Fibroblast of lung (primary cell): ENCODE data around the gene EIF4H. TPM values are rescaled to one million over a fixed set of nuclear protein-coding genes. Genes with fewer than 3 reads are reported as not detected.

Experiments used
- DNase-seq, 2 donors: peaks; one replicate each; pipeline versions ENCODE4 v3.0.0 to v3.0.0-alpha.2; 2010; ENCODE audit warnings: low read depth in 2 of 2
- H2AFZ ChIP-seq: 2 replicates; pipeline ENCODE4 v1.5.1; 2012; ENCODE audit warnings: low read length, control low read depth, inconsistent platforms
- H3K27ac ChIP-seq: 2 replicates; pipeline ENCODE4 v1.5.1; 2011; ENCODE audit warnings: low read length, control low read depth; ENCODE audit not compliant: insufficient read depth
- H3K27me3 ChIP-seq: 2 replicates; pipeline ENCODE4 v1.5.1; 2011; ENCODE audit warnings: mild to moderate bottlenecking, low read length; ENCODE audit not compliant: control insufficient read depth, insufficient read depth
- H3K36me3 ChIP-seq: 2 replicates; pipeline ENCODE4 v1.5.1; 2011; ENCODE audit warnings: low read length; ENCODE audit not compliant: control insufficient read depth, insufficient read depth
- H3K4me1 ChIP-seq: 2 replicates; pipeline ENCODE4 v1.5.1; 2011; ENCODE audit warnings: low read length; ENCODE audit not compliant: control insufficient read depth, insufficient read depth; ENCODE audit errors: extremely low read depth
- H3K4me2 ChIP-seq: 2 replicates; pipeline ENCODE4 v1.5.1; 2011; ENCODE audit warnings: low read length, control low read depth; ENCODE audit not compliant: insufficient read depth; ENCODE audit errors: extremely low read depth
- H3K4me3 ChIP-seq, 4 experiments: fragments of 200-600 bp in 1 of 4; sonication (generic) in 1 of 4; replicated peaks in 1 of 4; 2 replicates each; pipeline ENCODE4 v1.5.1; 2011 to 2016; ENCODE audit warnings: low read length in 4 of 4, low read depth in 3 of 4, mild to moderate bottlenecking in 3 of 4, control low read depth in 2 of 4, inconsistent platforms in 1 of 4, mixed read lengths in 1 of 4; ENCODE audit not compliant: insufficient read depth in 1 of 4; ENCODE audit errors: control extremely low read depth in 1 of 4
- H3K79me2 ChIP-seq: 2 replicates; pipeline ENCODE4 v1.5.1; 2012; ENCODE audit warnings: mild to moderate bottlenecking, low read length, inconsistent platforms; ENCODE audit not compliant: control insufficient read depth, insufficient read depth
- H3K9ac ChIP-seq: 2 replicates; pipeline ENCODE4 v1.5.1; 2011; ENCODE audit warnings: mild to moderate bottlenecking, low read length, control low read depth; ENCODE audit not compliant: insufficient read depth
- H3K9me3 ChIP-seq: 2 replicates; pipeline ENCODE4 v1.5.1; 2012; ENCODE audit warnings: low read depth, low read length; ENCODE audit not compliant: control insufficient read depth, insufficient read depth
- H4K20me1 ChIP-seq: 2 replicates; pipeline ENCODE4 v1.5.1; 2011; ENCODE audit warnings: low read length; ENCODE audit not compliant: control insufficient read depth, insufficient read depth; ENCODE audit errors: extremely low read depth
- EZH2 ChIP-seq: IDR thresholded peaks from 2 replicates; pipeline ENCODE4 v1.5.1; 2012; ENCODE audit warnings: low read length, control low read depth, mild to moderate bottlenecking; ENCODE audit errors: missing control alignments
- polyA plus RNA-seq, 2 donors: library from polyadenylated mRNA; depleted of rRNA in 1 of 2; stranded (reverse) in 1 of 2; unstranded in 1 of 2; fragments of >200 nt; gene quantifications; 2 replicates each; pipeline ENCODE4 v1.2.1, GENCODE V29; 2011 to 2012; ENCODE audit warnings: missing spikeins in 1 of 2
- total RNA-seq: library from RNA; depleted of rRNA; stranded (reverse); fragments of >200 nt; gene quantifications from 2 replicates; pipeline ENCODE4 v1.2.1, GENCODE V29; 2014
- TF ChIP-seq, protein P1 (sequence below), 2 donors: IDR thresholded peaks in 1 of 2; conservative IDR thresholded peaks in 1 of 2; 1 replicate in 1 of 2; 2 replicates in 1 of 2; pipeline ENCODE4 v1.5.1; 2011 to 2012; ENCODE audit warnings: low read length in 2 of 2, control low read depth in 1 of 2, inconsistent platforms in 1 of 2, low read depth in 1 of 2, mild to moderate bottlenecking in 1 of 2

EIF4H gene
- total and polyA plus RNA-seq, 2 donors (not counting 1 experiment from before 2014, with no cell fraction given), result 292 to 361 TPM

DNA sequence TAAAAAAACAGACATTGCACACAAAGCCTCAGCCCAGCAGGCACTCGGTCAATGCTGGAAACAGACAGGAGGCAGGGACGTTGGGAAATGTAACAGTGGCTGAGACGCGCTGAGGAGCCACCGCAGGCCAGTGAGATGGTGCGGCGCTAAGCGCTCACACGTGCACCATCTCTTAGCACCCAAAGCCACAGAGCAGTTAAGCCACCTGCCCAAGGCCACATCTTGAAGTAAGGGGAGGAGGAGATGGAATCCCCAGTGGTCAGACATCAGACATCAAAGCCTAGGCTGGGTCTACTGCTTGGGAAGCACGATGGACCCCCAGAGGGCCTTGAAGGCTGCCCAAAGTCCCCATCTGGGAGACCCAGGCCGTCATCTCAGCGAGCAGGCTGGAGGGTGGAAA lies 51.2 kb downstream of the EIF4H start:
- H3K4me1 ChIP-seq, result no peaks in the 10 kb centered on the region
- TF ChIP-seq, protein P1, sequence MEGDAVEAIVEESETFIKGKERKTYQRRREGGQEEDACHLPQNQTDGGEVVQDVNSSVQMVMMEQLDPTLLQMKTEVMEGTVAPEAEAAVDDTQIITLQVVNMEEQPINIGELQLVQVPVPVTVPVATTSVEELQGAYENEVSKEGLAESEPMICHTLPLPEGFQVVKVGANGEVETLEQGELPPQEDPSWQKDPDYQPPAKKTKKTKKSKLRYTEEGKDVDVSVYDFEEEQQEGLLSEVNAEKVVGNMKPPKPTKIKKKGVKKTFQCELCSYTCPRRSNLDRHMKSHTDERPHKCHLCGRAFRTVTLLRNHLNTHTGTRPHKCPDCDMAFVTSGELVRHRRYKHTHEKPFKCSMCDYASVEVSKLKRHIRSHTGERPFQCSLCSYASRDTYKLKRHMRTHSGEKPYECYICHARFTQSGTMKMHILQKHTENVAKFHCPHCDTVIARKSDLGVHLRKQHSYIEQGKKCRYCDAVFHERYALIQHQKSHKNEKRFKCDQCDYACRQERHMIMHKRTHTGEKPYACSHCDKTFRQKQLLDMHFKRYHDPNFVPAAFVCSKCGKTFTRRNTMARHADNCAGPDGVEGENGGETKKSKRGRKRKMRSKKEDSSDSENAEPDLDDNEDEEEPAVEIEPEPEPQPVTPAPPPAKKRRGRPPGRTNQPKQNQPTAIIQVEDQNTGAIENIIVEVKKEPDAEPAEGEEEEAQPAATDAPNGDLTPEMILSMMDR (conservative IDR thresholded peaks at IDR 0.05 in 1 of 2, IDR thresholded peaks at IDR 0.05 in 1 of 2; ENCODE audit: low read depth in 1 of 2, low read length in 2 of 2), result no peak
- no peak for TF ChIP-seq EZH2
- H3K4me3 ChIP-seq, result no peak overlapping the region
- no peak overlapping the region for H3K27ac ChIP-seq
- H3K27me3 ChIP-seq, result no peaks in the 10 kb centered on the region
- H3K79me2 ChIP-seq, result no peaks in the 10 kb centered on the region
- peaks cover 2% of the 10 kb centered on the region for H3K36me3 ChIP-seq
- H2AFZ ChIP-seq, result no peak overlapping the region
- DNase-seq, result no peak
- H4K20me1 ChIP-seq, result no peaks in the 10 kb centered on the region
- H3K4me2 ChIP-seq, result no peak overlapping the region
- H3K9ac ChIP-seq, result no peak overlapping the region
- H3K9me3 ChIP-seq, result no peaks in the 10 kb centered on the region

DNA sequence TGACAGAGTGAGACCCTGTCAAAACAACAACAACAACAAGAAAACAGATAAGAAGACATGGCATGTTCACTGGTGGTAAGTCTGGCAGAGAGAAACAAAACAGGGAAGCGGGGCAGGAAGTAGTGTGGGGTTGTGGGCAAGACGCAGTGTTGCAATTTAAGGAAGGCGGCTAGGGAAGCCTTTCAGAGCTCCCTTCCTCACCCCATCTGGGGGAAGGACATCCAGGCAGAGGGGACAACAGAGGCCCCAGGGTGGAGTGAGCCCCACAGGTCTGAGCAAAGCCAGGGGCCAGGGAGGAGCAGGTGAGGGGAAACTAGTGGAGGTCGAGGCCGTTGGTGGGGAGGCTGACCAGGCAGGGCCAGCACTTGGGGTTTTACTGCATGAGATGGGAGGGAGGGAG lies 52.5 kb downstream of the EIF4H start:
- Histone ChIP-seq H3K4me1 (no peaks in the 10 kb centered on the region), H3K79me2 (no peaks in the 10 kb centered on the region), H3K9ac (no peak overlapping the region), H3K36me3 (peaks cover 2% of the 10 kb centered on the region), H3K4me2 (no peak overlapping the region), H3K4me3 (no peak overlapping the region), H3K27me3 (no peaks in the 10 kb centered on the region), H4K20me1 (no peaks in the 10 kb centered on the region), H2AFZ (no peak overlapping the region), H3K27ac (no peak overlapping the region), H3K9me3 (no peaks in the 10 kb centered on the region)
- TF ChIP-seq, protein P1 (conservative IDR thresholded peaks at IDR 0.05 in 1 of 2, IDR thresholded peaks at IDR 0.05 in 1 of 2; ENCODE audit: low read depth in 1 of 2, low read length in 2 of 2), result no peak
- TF ChIP-seq EZH2, result no peak
- DNase-seq, result no peak

DNA sequence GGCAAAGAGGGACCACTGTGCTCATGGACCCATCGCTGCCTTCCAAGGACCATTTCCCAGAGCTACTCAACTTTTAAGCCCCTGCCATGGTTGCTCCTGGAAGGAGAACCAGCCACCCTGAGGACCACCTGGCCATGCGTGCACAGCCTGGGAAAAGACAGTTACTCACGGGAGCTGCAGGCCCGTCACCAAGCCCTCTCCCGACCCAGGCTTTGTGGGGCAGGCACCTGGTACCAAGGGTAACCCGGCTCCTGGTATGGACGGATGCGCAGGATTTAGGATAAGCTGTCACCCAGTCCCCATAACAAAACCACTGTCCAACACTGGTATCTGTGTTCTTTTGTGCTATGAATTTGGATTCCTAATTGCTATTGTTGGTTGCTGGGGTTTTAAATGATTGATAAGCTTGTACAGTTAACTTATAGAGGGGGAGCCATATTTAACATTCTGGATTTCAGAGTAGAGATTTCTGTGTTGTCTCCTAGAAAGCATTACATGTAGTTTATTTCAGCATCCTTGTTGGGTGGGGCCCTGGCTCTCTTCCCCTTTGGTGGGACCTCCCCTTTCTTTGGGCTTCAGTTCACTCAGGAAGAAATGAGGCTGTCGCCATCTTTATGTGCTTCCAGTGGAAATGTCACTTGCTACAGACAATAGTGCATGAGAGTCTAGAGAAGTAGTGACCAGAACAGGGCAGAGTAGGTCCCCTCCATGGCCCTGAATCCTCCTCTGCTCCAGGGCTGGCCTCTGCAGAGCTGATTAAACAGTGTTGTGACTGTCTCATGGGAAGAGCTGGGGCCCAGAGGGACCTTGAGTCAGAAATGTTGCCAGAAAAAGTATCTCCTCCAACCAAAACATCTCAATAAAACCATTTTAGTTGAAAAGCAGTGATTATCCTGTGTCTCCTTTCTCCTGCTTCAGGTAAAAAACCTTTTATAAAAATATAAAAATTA lies 55.1 kb downstream of the EIF4H start:
- H3K9ac ChIP-seq, result no peak overlapping the region
- peaks cover 4% of the 10 kb centered on the region for H3K36me3 ChIP-seq
- H3K27me3 ChIP-seq, result no peaks in the 10 kb centered on the region
- H3K4me1 ChIP-seq, result peaks cover 7% of the 10 kb centered on the region
- no peaks in the 10 kb centered on the region for H3K9me3 ChIP-seq
- H3K4me3 ChIP-seq, result no peak overlapping the region
- no peak overlapping the region for H3K4me2 ChIP-seq
- TF ChIP-seq, protein P1 (conservative IDR thresholded peaks at IDR 0.05 in 1 of 2, IDR thresholded peaks at IDR 0.05 in 1 of 2; ENCODE audit: low read depth in 1 of 2, low read length in 2 of 2), result no peak
- TF ChIP-seq EZH2, result no peak
- no peaks in the 10 kb centered on the region for H3K79me2 ChIP-seq
- DNase-seq, result no peak
- no peak overlapping the region for H2AFZ ChIP-seq
- H4K20me1 ChIP-seq, result no peaks in the 10 kb centered on the region
- H3K27ac ChIP-seq, result no peak overlapping the region
